Measurements from ENCODE around the gene TMEM255A. TPM values are rescaled to one million over a fixed set of nuclear protein-coding genes. Genes with fewer than 3 reads are reported as not detected.

The TMEM255A gene
- total RNA-seq, 1 donor = not detected

DNA sequence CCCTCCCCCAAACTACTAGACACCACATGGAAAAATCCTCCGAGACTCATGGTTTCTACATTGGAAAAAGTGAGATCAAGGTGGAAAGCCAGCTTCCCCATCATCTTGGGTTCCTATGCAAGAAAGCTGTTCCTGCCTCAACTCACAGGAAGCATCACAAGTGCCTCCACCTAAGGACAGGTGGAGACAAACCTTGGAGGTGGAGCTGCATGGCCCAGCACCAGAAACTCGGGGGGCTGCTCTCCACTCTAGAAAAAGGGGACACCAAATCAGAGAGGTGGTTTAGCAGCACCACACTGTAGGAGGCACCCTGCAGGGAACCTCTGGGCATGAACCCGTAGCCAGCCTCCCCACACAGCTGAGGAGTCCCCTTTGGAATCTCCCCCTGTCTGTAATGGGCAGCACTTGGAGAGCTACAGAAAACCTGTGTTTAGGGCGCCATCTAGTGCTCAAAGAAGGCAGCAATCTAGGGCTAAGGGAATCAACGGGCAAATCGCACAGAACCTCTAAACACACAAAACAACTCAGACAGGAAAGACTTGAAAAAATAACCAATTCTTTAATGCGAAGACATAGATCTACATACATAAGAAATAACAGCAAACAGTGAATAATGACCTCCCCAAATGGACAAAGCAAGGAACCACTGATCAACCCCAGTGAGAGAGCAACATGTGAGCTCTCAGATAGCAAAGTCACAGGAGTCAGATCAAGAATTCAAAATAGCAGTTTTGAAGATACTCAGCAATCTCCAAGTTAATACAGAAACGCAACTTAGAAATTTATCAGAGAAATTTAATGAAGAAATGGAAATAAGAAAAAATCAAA is 97.6 kb downstream of the TMEM255A start:
- DNase-seq (ENCODE audit: low read depth) = peak; percentile 64
- H3K4me3 ChIP-seq (ENCODE audit: low read depth, low read length) = no peak overlapping the region
- TF ChIP-seq, protein P1, sequence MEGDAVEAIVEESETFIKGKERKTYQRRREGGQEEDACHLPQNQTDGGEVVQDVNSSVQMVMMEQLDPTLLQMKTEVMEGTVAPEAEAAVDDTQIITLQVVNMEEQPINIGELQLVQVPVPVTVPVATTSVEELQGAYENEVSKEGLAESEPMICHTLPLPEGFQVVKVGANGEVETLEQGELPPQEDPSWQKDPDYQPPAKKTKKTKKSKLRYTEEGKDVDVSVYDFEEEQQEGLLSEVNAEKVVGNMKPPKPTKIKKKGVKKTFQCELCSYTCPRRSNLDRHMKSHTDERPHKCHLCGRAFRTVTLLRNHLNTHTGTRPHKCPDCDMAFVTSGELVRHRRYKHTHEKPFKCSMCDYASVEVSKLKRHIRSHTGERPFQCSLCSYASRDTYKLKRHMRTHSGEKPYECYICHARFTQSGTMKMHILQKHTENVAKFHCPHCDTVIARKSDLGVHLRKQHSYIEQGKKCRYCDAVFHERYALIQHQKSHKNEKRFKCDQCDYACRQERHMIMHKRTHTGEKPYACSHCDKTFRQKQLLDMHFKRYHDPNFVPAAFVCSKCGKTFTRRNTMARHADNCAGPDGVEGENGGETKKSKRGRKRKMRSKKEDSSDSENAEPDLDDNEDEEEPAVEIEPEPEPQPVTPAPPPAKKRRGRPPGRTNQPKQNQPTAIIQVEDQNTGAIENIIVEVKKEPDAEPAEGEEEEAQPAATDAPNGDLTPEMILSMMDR (IDR thresholded peaks at IDR 0.05; ENCODE audit: insufficient read depth, low read length) = peak; percentile 95

Other genes starting within 250 kb of the TMEM255A start
- gene RHOXF2B, start 233.8 kb downstream of the TMEM255A start, total RNA-seq (ENCODE audit: low replicate concordance) = not detected in 2 replicates
- not detected in 2 replicates for gene RHOXF1, start 195.5 kb downstream of the TMEM255A start, total RNA-seq (ENCODE audit: low replicate concordance)
- gene RHOXF2, start 152.8 kb downstream of the TMEM255A start, total RNA-seq (ENCODE audit: low replicate concordance) = not detected in 2 replicates
- 16.6 and 18.3 TPM in 2 replicates for gene ZBTB33, start 60.6 kb downstream of the TMEM255A start, total RNA-seq (ENCODE audit: low replicate concordance)
- gene ATP1B4, start 50.6 kb upstream of the TMEM255A start, total RNA-seq (ENCODE audit: low replicate concordance) = not detected in 2 replicates
- 46.8 and 247 TPM in 2 replicates for gene LAMP2, start 157.8 kb upstream of the TMEM255A start, total RNA-seq (ENCODE audit: low replicate concordance)
- 59.7 and 76.1 TPM in 2 replicates for gene CUL4B, start 249.5 kb upstream of the TMEM255A start, total RNA-seq (ENCODE audit: low replicate concordance)

All from fibroblast of the aortic adventitia (primary cell).